Left lung (tissue), 10 donors: ENCODE data around the gene MAPK8IP1. TPM values are rescaled to one million over a fixed set of nuclear protein-coding genes. Genes with fewer than 3 reads are reported as not detected.

Source experiments
- ATAC-seq: fragments of 200-7000 bp; cut with Tn5 transposase; one replicate; pipeline ENCODE4 v1.9.1; 2020; ENCODE audit warnings: moderate library complexity
- DNase-seq, 4 donors: peaks; one replicate each; pipeline ENCODE4 v3.0.0-alpha.2; 2013 to 2020
- H3K27ac ChIP-seq, 2 donors: fragments of 200-600 bp; sonication (generic) in 1 of 2; one replicate each; pipeline versions ENCODE4 v1.5.0 to v1.8.0; 2020 to 2021
- H3K27me3 ChIP-seq, 2 donors: fragments of 200-600 bp; sonication (generic) in 1 of 2; one replicate each; pipeline versions ENCODE4 v1.5.0 to v1.8.0; 2020 to 2021
- H3K36me3 ChIP-seq, 2 donors: fragments of 200-600 bp; sonication (generic) in 1 of 2; one replicate each; pipeline versions ENCODE4 v1.5.0 to v1.8.0; 2020 to 2021
- H3K4me1 ChIP-seq, 2 donors: fragments of 200-600 bp; one replicate each; pipeline ENCODE4 v1.8.0; 2021
- H3K4me3 ChIP-seq, 2 donors: fragments of 200-600 bp; sonication (generic) in 1 of 2; one replicate each; pipeline versions ENCODE4 v1.5.0 to v1.8.0; 2020 to 2021; ENCODE audit warnings: mild to moderate bottlenecking in 1 of 2
- H3K9me3 ChIP-seq, 2 donors: fragments of 200-600 bp; sonication (generic) in 1 of 2; one replicate each; pipeline versions ENCODE4 v1.5.0 to v1.8.0; 2020 to 2021
- CTCF ChIP-seq, 2 donors: fragments of 200-600 bp; sonication (generic) in 1 of 2; IDR thresholded peaks; one replicate each; pipeline versions ENCODE4 v1.5.0 to v1.8.0; 2021; ENCODE audit warnings: antibody characterized with exemption in 2 of 2
- intact Hi-C, 2 donors: fragments of 100-400 bp; cut with DNase I; formaldehyde crosslinking; loops; one replicate each; pipeline versions ENCODE4 v1.11.2 to v1.14.2; 2022
- polyA plus RNA-seq, 6 donors: library from polyadenylated mRNA; unstranded; fragments of 120-200 nt; gene quantifications; one replicate each; pipeline ENCODE4 v1.2.1, GENCODE V29; 2013; ENCODE audit not compliant: insufficient read length in 6 of 6
- total RNA-seq, 2 donors: library from RNA; stranded (reverse); fragmentation: NEBNext Ultra II Directional; extraction: Animal tissue kit (Norgen Biotek cat#: 25700); gene quantifications; one replicate each; pipeline ENCODE4 v1.2.1, GENCODE V29; 2021
- donor health status: DM: no; HTN: yes; CAD: no.
- donor health status: DM: no; HTN: no; CAD: no.

Gene MAPK8IP1
- total and polyA plus RNA-seq, 8 donors = 4.3 to 10.4 (median 6.9) TPM

- peaks cover 0 to 12% of the 10 kb centered on the region in 2 donors for H3K36me3 ChIP-seq
- DNase-seq (peak in 2 of 4 donors; percentile 22 to 48), ATAC-seq (no peak)
- H3K27ac ChIP-seq = no peak overlapping the region
- peaks cover 9 to 44% of the 10 kb centered on the region in 2 donors for H3K4me1 ChIP-seq
- peaks cover 17 to 39% of the 10 kb centered on the region in 2 donors for H3K27me3 ChIP-seq
- intact Hi-C loops = no loop called here
- H3K9me3 ChIP-seq = no peaks in the 10 kb centered on the region
- no peak for TF ChIP-seq CTCF (IDR thresholded peaks at IDR 0.05)
- no peak overlapping the region for H3K4me3 ChIP-seq
These were observed 34.5 kb downstream of the MAPK8IP1 start for GRCh38 chr11:45919806-45920530.

GRCh38 chr11:45920531-45921477 is 35.4 kb downstream of the MAPK8IP1 start:
- Histone ChIP-seq H3K9me3 (no peaks in the 10 kb centered on the region), H3K4me1 (peaks cover 9 to 39% of the 10 kb centered on the region in 2 donors), H3K36me3 (peaks cover 0 to 4% of the 10 kb centered on the region in 2 donors), H3K4me3 (no peak overlapping the region), H3K27me3 (peaks cover 17 to 44% of the 10 kb centered on the region in 2 donors), H3K27ac (peak overlapping the region in 1 of 2 donors; percentile 53)
- intact Hi-C loops = no loop called here
- TF ChIP-seq CTCF (IDR thresholded peaks at IDR 0.05) = no peak
- ATAC-seq = no peak
- peak in 2 of 4 donors; percentile 1 to 12 for DNase-seq

GRCh38 chr11:45921561-45922424 is 36.3 kb downstream of the MAPK8IP1 start:
- peak; percentile 70 for ATAC-seq
- intact Hi-C loops = no loop called here
- no peaks in the 10 kb centered on the region for H3K36me3 ChIP-seq
- peaks cover 17 to 50% of the 10 kb centered on the region in 2 donors for H3K27me3 ChIP-seq
- peaks cover 4 to 29% of the 10 kb centered on the region in 2 donors for H3K4me1 ChIP-seq
- no peaks in the 10 kb centered on the region for H3K9me3 ChIP-seq
- no peak for TF ChIP-seq CTCF (IDR thresholded peaks at IDR 0.05)
- peak overlapping the region; percentile 53 to 72 for H3K27ac ChIP-seq
- DNase-seq = peak; percentile 41 to 91 (median 82)
- H3K4me3 ChIP-seq = peak overlapping the region; percentile 29 to 43

- peak within 1 kb of the TSS; percentile 29 to 43 for H3K4me3 ChIP-seq
- DNase-seq = peak in 3 of 4 donors; percentile 60 to 91 (median 61)
These were observed 37.1 kb downstream of the MAPK8IP1 start, which contains the start of gene LARGE2 for GRCh38 chr11:45922425-45923082. LARGE2 (plus strand) TSS chr11:45922656; CDS start chr11:45922883, 227 bp downstream.

More at GRCh38 chr11:45922425-45923082, 37.1 kb downstream of the MAPK8IP1 start, which contains the start of gene LARGE2:
- no peak for TF ChIP-seq CTCF (IDR thresholded peaks at IDR 0.05)
- H3K4me1 ChIP-seq = peaks cover 0 to 24% of the 10 kb centered on the region in 2 donors
- H3K27ac ChIP-seq = peak within 1 kb of the TSS; percentile 53 to 72
- ATAC-seq = peak; percentile 67
- H3K9me3 ChIP-seq = no peaks in the 10 kb centered on the region
- H3K36me3 ChIP-seq = no peaks in the 10 kb centered on the region
- intact Hi-C loops = no loop called here
- peaks cover 17 to 50% of the 10 kb centered on the region in 2 donors for H3K27me3 ChIP-seq
